Mesenchymal stem cell (in vitro differentiated cells and primary cell): ENCODE results near the gene AHCY.
"Not testable (repeated sequence)": the region's sequence is repeated elsewhere in the genome, so short reads cannot be mapped to it uniquely, and the experiment has no call there.

Experiments
- DNase-seq: peaks from one replicate; pipeline ENCODE4 v3.0.0-alpha.2; 2013
- H2AFZ ChIP-seq: one replicate; pipeline ENCODE4 v1.6.1; 2013; ENCODE audit warnings: low read depth, mild to moderate bottlenecking, control low read depth, inconsistent platforms, low read length, moderate library complexity
- H2AK5ac ChIP-seq: 2 replicates; pipeline ENCODE4 v1.6.1; 2013; ENCODE audit warnings: low read length, moderate library complexity, mild to moderate bottlenecking, inconsistent platforms; ENCODE audit not compliant: severe bottlenecking
- H2BK120ac ChIP-seq: one replicate; pipeline ENCODE4 v1.6.1; 2013; ENCODE audit warnings: low read depth, mild to moderate bottlenecking, inconsistent platforms, low read length, moderate library complexity
- H2BK12ac ChIP-seq, 2 experiments: one replicate each; pipeline ENCODE4 v1.6.1; 2013; ENCODE audit warnings: inconsistent platforms in 2 of 2, low read length in 2 of 2, mild to moderate bottlenecking in 2 of 2, moderate library complexity in 2 of 2, control low read depth in 1 of 2
- H2BK15ac ChIP-seq: one replicate; pipeline ENCODE4 v1.6.1; 2013; ENCODE audit warnings: mild to moderate bottlenecking, low read depth, inconsistent platforms; ENCODE audit not compliant: poor library complexity, severe bottlenecking
- H2BK5ac ChIP-seq: 2 replicates; pipeline ENCODE4 v1.6.1; 2013; ENCODE audit warnings: low read depth, mild to moderate bottlenecking, low read length, control low read depth, inconsistent platforms; ENCODE audit not compliant: poor library complexity, severe bottlenecking
- H3K14ac ChIP-seq, 2 experiments: one replicate each; pipeline ENCODE4 v1.6.1; 2013; ENCODE audit warnings: inconsistent platforms in 2 of 2, low read length in 2 of 2, control low read depth in 1 of 2, mild to moderate bottlenecking in 1 of 2, moderate library complexity in 1 of 2
- H3K18ac ChIP-seq, 2 experiments: one replicate each; pipeline ENCODE4 v1.6.1; 2013; ENCODE audit warnings: inconsistent platforms in 2 of 2, low read length in 2 of 2, control low read depth in 1 of 2, low read depth in 1 of 2, mild to moderate bottlenecking in 1 of 2
- H3K23ac ChIP-seq, 2 experiments: one replicate each; pipeline ENCODE4 v1.6.1; 2013; ENCODE audit warnings: inconsistent platforms in 2 of 2, low read length in 2 of 2, mild to moderate bottlenecking in 2 of 2, moderate library complexity in 2 of 2, control low read depth in 1 of 2
- H3K27ac ChIP-seq: 2 replicates; pipeline ENCODE4 v1.5.1; 2013; ENCODE audit warnings: mild to moderate bottlenecking, moderate library complexity, low read length, control low read depth, inconsistent platforms; ENCODE audit not compliant: poor library complexity, severe bottlenecking
- H3K27me3 ChIP-seq, 2 experiments: 2 replicates each; pipeline versions ENCODE4 v1.6.1 to v1.7.0; 2013; ENCODE audit warnings: low read length in 2 of 2, mild to moderate bottlenecking in 2 of 2, moderate library complexity in 2 of 2, control low read depth in 1 of 2, inconsistent platforms in 1 of 2; ENCODE audit not compliant: control insufficient read depth in 1 of 2, insufficient read depth in 1 of 2
- H3K36me3 ChIP-seq, 2 experiments: 2 replicates each; pipeline versions ENCODE4 v1.6.1 to v1.7.0; 2013; ENCODE audit warnings: low read length in 2 of 2, control low read depth in 1 of 2, inconsistent platforms in 1 of 2, low read depth in 1 of 2, mild to moderate bottlenecking in 1 of 2; ENCODE audit not compliant: insufficient read depth in 2 of 2, control insufficient read depth in 1 of 2
- H3K4ac ChIP-seq, 2 experiments: one replicate each; pipeline ENCODE4 v1.6.1; 2013; ENCODE audit warnings: inconsistent platforms in 2 of 2, low read length in 2 of 2, mild to moderate bottlenecking in 2 of 2, moderate library complexity in 2 of 2, control low read depth in 1 of 2, low read depth in 1 of 2
- H3K4me1 ChIP-seq: 2 replicates; pipeline ENCODE4 v1.6.1; 2013; ENCODE audit warnings: low read depth, low read length, control low read depth; ENCODE audit not compliant: control insufficient read depth, insufficient read depth
- H3K4me2 ChIP-seq: 2 replicates; pipeline ENCODE4 v1.6.1; 2013; ENCODE audit warnings: low read length, mild to moderate bottlenecking, inconsistent platforms; ENCODE audit not compliant: poor library complexity, severe bottlenecking
- H3K4me3 ChIP-seq, 2 experiments: 2 replicates each; pipeline versions ENCODE4 v1.5.1 to v1.7.0; 2013; ENCODE audit warnings: low read length in 2 of 2, mild to moderate bottlenecking in 2 of 2, control low read depth in 1 of 2, low read depth in 1 of 2; ENCODE audit not compliant: insufficient read depth in 1 of 2
- H3K79me1 ChIP-seq: replicated peaks from 2 replicates; pipeline ENCODE4 v1.6.1; 2013; ENCODE audit warnings: mild to moderate bottlenecking, control low read depth, low read length, inconsistent platforms; ENCODE audit not compliant: poor library complexity, severe bottlenecking
- H3K9ac ChIP-seq: 2 replicates; pipeline ENCODE4 v1.7.0; 2013; ENCODE audit warnings: mild to moderate bottlenecking, low read length, moderate library complexity
- H3K9me3 ChIP-seq: 2 replicates; pipeline ENCODE4 v1.7.0; 2013; ENCODE audit warnings: mild to moderate bottlenecking, low read length; ENCODE audit not compliant: control insufficient read depth
- H4K8ac ChIP-seq: one replicate; pipeline ENCODE4 v1.6.1; 2013; ENCODE audit warnings: inconsistent platforms, mild to moderate bottlenecking, low read length, moderate library complexity
- H4K91ac ChIP-seq: one replicate; pipeline ENCODE4 v1.6.1; 2013; ENCODE audit warnings: mild to moderate bottlenecking, low read length, inconsistent platforms
- WGBS: methylation state at CpG from one replicate; pipeline ENCODE4 v1.1.7; 2013; ENCODE audit warnings: mixed read lengths; 5-methylcytosine and 5-hydroxymethylcytosine counted together

AHCY gene

DNA sequence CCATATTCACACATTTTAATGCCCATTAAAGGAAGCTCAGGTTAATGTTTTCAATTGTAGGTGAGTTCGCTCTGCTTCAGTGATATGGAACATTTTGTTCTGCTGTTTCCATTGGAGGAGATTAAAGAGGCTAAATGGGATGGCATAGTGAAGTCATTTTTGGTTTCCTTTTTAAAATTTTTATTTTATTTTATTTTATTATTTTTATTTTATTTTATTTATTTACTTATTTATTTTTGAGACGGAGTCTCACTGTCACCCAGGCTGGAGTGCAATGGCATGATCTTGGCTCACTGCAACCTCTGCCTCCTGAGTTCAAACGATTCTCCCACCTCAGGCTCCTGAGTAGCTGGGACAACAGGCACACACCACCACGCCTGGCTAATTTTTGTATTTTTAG lies 61.1 kb downstream of the AHCY start:
- not testable (repeated sequence) for H4K8ac ChIP-seq, H3K27ac ChIP-seq, H2AFZ ChIP-seq, H3K14ac ChIP-seq, H3K4me3 ChIP-seq, H3K79me1 ChIP-seq, DNase-seq, H3K23ac ChIP-seq, H4K91ac ChIP-seq, H2AK5ac ChIP-seq, H3K18ac ChIP-seq, H2BK15ac ChIP-seq, H3K4me1 ChIP-seq, H3K36me3 ChIP-seq, H2BK5ac ChIP-seq, H3K4me2 ChIP-seq, H3K4ac ChIP-seq, H2BK120ac ChIP-seq, H2BK12ac ChIP-seq, H3K9ac ChIP-seq
- H3K9me3 ChIP-seq, result peaks cover 20% of the 10 kb centered on the region
- H3K27me3 ChIP-seq, result peaks cover 15 to 36% of the 10 kb centered on the region in 2 experiments
- 89% methylated on average over 3 of the region's 4 CpGs for WGBS

DNA sequence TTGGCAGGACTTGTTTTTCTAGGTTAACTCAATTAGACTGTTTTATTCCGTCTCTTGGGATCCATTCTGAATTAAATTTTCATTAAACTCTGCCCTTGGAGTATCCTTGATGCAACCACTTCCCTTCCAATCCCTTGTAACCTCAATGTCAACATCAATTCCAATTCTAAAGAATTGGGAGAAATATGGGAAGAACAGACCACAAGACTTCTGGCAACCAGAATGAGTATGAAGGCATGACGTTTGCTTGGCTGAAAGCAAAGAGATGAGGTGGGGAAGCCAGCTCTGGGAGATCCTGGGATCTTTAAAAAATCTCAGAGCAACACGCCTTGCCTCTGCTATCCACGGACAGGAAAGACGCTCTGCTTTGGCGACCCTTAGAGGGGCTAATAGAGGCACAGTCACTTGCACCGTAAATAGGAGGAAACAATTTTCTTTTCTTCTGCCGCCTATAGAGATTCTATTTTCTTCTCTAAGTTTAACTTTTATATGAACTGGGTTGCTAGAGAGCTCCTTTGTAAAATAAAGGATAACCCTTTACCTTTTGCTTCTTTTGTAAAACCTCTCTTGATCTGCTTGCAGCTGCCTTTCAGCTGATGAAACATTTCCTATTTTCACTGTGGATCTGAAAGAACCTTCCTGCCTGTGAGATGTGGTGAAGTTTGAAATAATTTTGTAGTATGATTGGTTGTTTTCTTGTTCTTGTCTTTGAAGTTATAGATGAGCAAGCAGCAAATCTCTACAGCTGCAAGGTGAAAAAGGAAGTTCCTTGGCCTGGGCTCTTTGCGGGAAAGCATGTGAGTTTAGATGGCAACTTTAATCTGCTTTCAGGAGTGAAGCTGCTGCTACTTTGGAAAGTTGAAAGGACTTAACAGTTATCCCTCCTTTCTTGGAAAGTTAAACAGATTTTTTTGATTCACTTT lies 62.2 kb downstream of the AHCY start, which contains the start of gene ASIP:
TSS of gene ASIP (plus strand) at position 731 of the 923 bp plus-strand sequence. CDS start 18,952 bp downstream, outside the sequence.
- H3K27me3 ChIP-seq, result peaks cover 15 to 36% of the 10 kb centered on the region in 2 experiments
- no peak within 1 kb of the TSS for H2BK5ac ChIP-seq
- WGBS, result 88% methylated on average over 7 of the region's 9 CpGs
- no peaks in the 10 kb centered on the region for H3K36me3 ChIP-seq
- H2BK15ac ChIP-seq, result no peak within 1 kb of the TSS
- H2AK5ac ChIP-seq, result no peak within 1 kb of the TSS
- H3K4ac ChIP-seq, result no peak within 1 kb of the TSS
- no peak within 1 kb of the TSS for H2AFZ ChIP-seq
- no peak within 1 kb of the TSS for H3K9ac ChIP-seq
- H2BK12ac ChIP-seq, result no peak within 1 kb of the TSS
- no peak within 1 kb of the TSS for H4K8ac ChIP-seq
- H3K4me2 ChIP-seq, result no peak within 1 kb of the TSS
- H3K4me1 ChIP-seq, result no peaks in the 10 kb centered on the region
- peaks cover 25% of the 10 kb centered on the region for H3K9me3 ChIP-seq
- no peak within 1 kb of the TSS for H3K27ac ChIP-seq
- no peak within 1 kb of the TSS for H3K4me3 ChIP-seq
- H3K79me1 ChIP-seq, result no peaks in the 10 kb centered on the region
- no peak within 1 kb of the TSS for H3K14ac ChIP-seq
- no peak within 1 kb of the TSS for H4K91ac ChIP-seq
- no peak within 1 kb of the TSS for H3K23ac ChIP-seq
- no peak for DNase-seq
- no peak within 1 kb of the TSS for H3K18ac ChIP-seq
- no peak within 1 kb of the TSS for H2BK120ac ChIP-seq

- no peak overlapping the region for H4K8ac ChIP-seq
- H3K9ac ChIP-seq, result no peak overlapping the region
- no peak for DNase-seq
- no peak overlapping the region for H2AK5ac ChIP-seq
- no peaks in the 10 kb centered on the region for H3K4me1 ChIP-seq
- no peak overlapping the region for H3K18ac ChIP-seq
- no peak overlapping the region for H3K4me2 ChIP-seq
- H2BK15ac ChIP-seq, result no peak overlapping the region
- H3K9me3 ChIP-seq, result peaks cover 25% of the 10 kb centered on the region
- H2BK5ac ChIP-seq, result no peak overlapping the region
- no peak overlapping the region for H3K14ac ChIP-seq
- H3K4me3 ChIP-seq, result no peak overlapping the region
- H4K91ac ChIP-seq, result no peak overlapping the region
- no peak overlapping the region for H2BK120ac ChIP-seq
- H3K79me1 ChIP-seq, result no peaks in the 10 kb centered on the region
- no peak overlapping the region for H3K23ac ChIP-seq
- H3K36me3 ChIP-seq, result no peaks in the 10 kb centered on the region
- peaks cover 15 to 39% of the 10 kb centered on the region in 2 experiments for H3K27me3 ChIP-seq
- no peak overlapping the region for H2BK12ac ChIP-seq
- H2AFZ ChIP-seq, result no peak overlapping the region
- WGBS, result 100% methylated on average over 1 of the region's 1 CpG
- no peak overlapping the region for H3K4ac ChIP-seq
- H3K27ac ChIP-seq, result no peak overlapping the region
Observed at GRCh38 chr20:34240121-34240520, 63.0 kb downstream of the AHCY start.

DNA sequence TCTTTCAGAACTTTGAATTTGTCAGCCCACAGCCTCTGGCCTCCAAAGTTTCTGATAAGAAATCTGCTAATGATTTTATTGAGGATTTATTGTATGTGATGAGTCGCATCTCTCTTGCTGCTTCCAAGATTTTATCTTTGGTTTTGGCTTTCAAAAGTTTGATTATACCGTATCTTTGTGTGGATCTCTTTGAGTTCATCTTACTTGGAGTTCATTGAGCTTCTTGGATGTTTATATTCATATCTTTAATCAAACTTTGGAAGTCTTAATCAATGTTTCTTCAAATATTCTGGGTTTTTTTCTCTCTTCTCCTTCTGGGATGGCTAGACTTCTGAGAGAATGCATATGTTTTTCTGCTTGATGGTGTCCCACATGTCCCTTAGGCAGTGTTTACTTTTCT lies 65.2 kb downstream of the AHCY start:
- H3K4ac ChIP-seq, result no peak overlapping the region
- H3K4me3 ChIP-seq, result no peak overlapping the region
- H3K27me3 ChIP-seq, result peaks cover 15 to 39% of the 10 kb centered on the region in 2 experiments
- no peak overlapping the region for H2AFZ ChIP-seq
- H3K36me3 ChIP-seq, result no peaks in the 10 kb centered on the region
- no peak overlapping the region for H2AK5ac ChIP-seq
- H4K91ac ChIP-seq, result no peak overlapping the region
- H3K9me3 ChIP-seq, result peaks cover 25% of the 10 kb centered on the region
- H3K9ac ChIP-seq, result no peak overlapping the region
- H3K23ac ChIP-seq, result no peak overlapping the region
- no peak overlapping the region for H2BK120ac ChIP-seq
- DNase-seq, result no peak
- H3K27ac ChIP-seq, result no peak overlapping the region
- no peaks in the 10 kb centered on the region for H3K79me1 ChIP-seq
- no peak overlapping the region for H2BK15ac ChIP-seq
- no peak overlapping the region for H3K14ac ChIP-seq
- H2BK5ac ChIP-seq, result no peak overlapping the region
- WGBS, result 86% methylated on average over 1 of the region's 2 CpGs
- H3K18ac ChIP-seq, result no peak overlapping the region
- H4K8ac ChIP-seq, result no peak overlapping the region
- H2BK12ac ChIP-seq, result no peak overlapping the region
- H3K4me1 ChIP-seq, result no peaks in the 10 kb centered on the region
- H3K4me2 ChIP-seq, result no peak overlapping the region
